GM12878 (cell line): ENCODE data around the gene CLPSL1. TPM values are rescaled to one million over a fixed set of nuclear protein-coding genes. Genes with fewer than 3 reads are reported as not detected.

ENCODE experiments used
- ATAC-seq: fragments of 200-7000 bp; cut with Tn5 transposase; 3 replicates; pipeline ENCODE4 v1.9.1; 2020; ENCODE audit warnings: mild to moderate bottlenecking, moderate library complexity
- BruUV-seq: library from RNA; stranded (reverse); fragments of 400-500 nt; replicated peaks from 2 replicates; lab custom pipeline; 2021; lab: Mats Ljungman, UMichigan
- CTCF ChIA-PET: fragments of 300-600 bp; sonication (Branson Sonifier 250); formaldehyde crosslinking; extraction: SDS; loops from one replicate; lab custom pipeline; 2021; ENCODE audit warnings: inconsistent platforms; lab: Yijun Ruan, JAX
- POLR2A ChIA-PET: fragments of 350-600 bp; formaldehyde crosslinking; extraction: SDS; loops from one replicate; lab custom pipeline; 2021; ENCODE audit warnings: inconsistent platforms; lab: Charles Lee
- RAD21 ChIA-PET: fragments of 300-600 bp; sonication (Branson Sonifier 250); formaldehyde crosslinking; loops from one replicate; lab custom pipeline; 2023; ENCODE audit warnings: antibody characterized with exemption; ENCODE audit not compliant: unreplicated experiment; lab: Charles Lee
- SMC1A ChIA-PET: fragments of 300-600 bp; sonication (Branson Sonifier 250); formaldehyde crosslinking; loops from one replicate; lab custom pipeline; 2023; ENCODE audit not compliant: unreplicated experiment, uncharacterized antibody; lab: Charles Lee
- DNase-seq: peaks from one replicate; pipeline ENCODE4 v3.0.0-alpha.2; 2011; ENCODE audit warnings: low read depth, low spot score
- FAIRE-seq: peaks from 3 replicates; lab custom pipeline; 2011; peaks lifted over from hg19 to GRCh38; lab: Jason Lieb, UNC
- H2AFZ ChIP-seq: 2 replicates; pipeline ENCODE4 v1.6.0; 2011; ENCODE audit warnings: low read depth, low read length, control low read depth; ENCODE audit not compliant: control insufficient read depth
- H3K27ac ChIP-seq: 2 replicates; pipeline ENCODE4 v1.5.1; 2011; ENCODE audit warnings: control low read depth; ENCODE audit not compliant: control insufficient read depth, insufficient read depth
- H3K27me3 ChIP-seq, 2 experiments: replicated peaks in 1 of 2; 2 replicates each; pipeline versions ENCODE4 v1.6.0 to v1.6.1; 2011; ENCODE audit warnings: low read length in 1 of 2; ENCODE audit not compliant: control insufficient read depth in 2 of 2, insufficient read depth in 2 of 2
- H3K36me3 ChIP-seq, 2 experiments: 2 replicates each; pipeline ENCODE4 v1.5.1; 2011; ENCODE audit warnings: low read length in 1 of 2; ENCODE audit not compliant: control insufficient read depth in 2 of 2, insufficient read depth in 2 of 2
- H3K4me1 ChIP-seq: 2 replicates; pipeline ENCODE4 v1.6.1; 2011; ENCODE audit warnings: mild to moderate bottlenecking, low read length, moderate library complexity, mixed read lengths; ENCODE audit not compliant: control insufficient read depth, insufficient read depth
- H3K4me2 ChIP-seq: 2 replicates; pipeline ENCODE4 v1.6.0; 2011; ENCODE audit warnings: control low read depth; ENCODE audit not compliant: control insufficient read depth, insufficient read depth
- H3K4me3 ChIP-seq: fragments of 200-600 bp; sonication (generic); 2 replicates; pipeline ENCODE4 v1.5.1; 2016
- H3K79me2 ChIP-seq: 2 replicates; pipeline ENCODE4 v1.6.0; 2011; ENCODE audit warnings: low read length; ENCODE audit not compliant: control insufficient read depth, insufficient read depth
- H3K9ac ChIP-seq: 2 replicates; pipeline ENCODE4 v1.8.0; 2011; ENCODE audit warnings: low read length, control low read depth, mixed read lengths; ENCODE audit not compliant: control insufficient read depth, insufficient read depth
- H3K9me3 ChIP-seq: replicated peaks from 3 replicates; pipeline ENCODE4 v1.5.1; 2011; ENCODE audit warnings: mild to moderate bottlenecking, low read length; ENCODE audit not compliant: control insufficient read depth, insufficient read depth
- H4K20me1 ChIP-seq: 2 replicates; pipeline ENCODE4 v1.6.0; 2011; ENCODE audit not compliant: control insufficient read depth, insufficient read depth
- BHLHE40 ChIP-seq, 2 experiments: fragments of 450-650 bp in 1 of 2; IDR thresholded peaks; 2 replicates each; pipeline ENCODE4 v1.6.1; 2011 to 2017; ENCODE audit warnings: low read depth in 2 of 2, borderline replicate concordance in 1 of 2, improper control_type of control experiment in 1 of 2, low read length in 1 of 2, mild to moderate bottlenecking in 1 of 2
- CEBPZ ChIP-seq: fragments of 150-350 bp; IDR thresholded peaks from 2 replicates; pipeline ENCODE4 v1.6.1; 2016; ENCODE audit warnings: low read depth, low read length
- CHD4 ChIP-seq: fragments of 200-600 bp; sonication (generic); IDR thresholded peaks from 2 replicates; pipeline ENCODE4 v1.6.1; 2016; ENCODE audit warnings: mild to moderate bottlenecking
- HCFC1 ChIP-seq: fragments of 150-350 bp; IDR thresholded peaks from 2 replicates; pipeline ENCODE4 v1.6.1; 2014; ENCODE audit warnings: low read length
- JUNB ChIP-seq: IDR thresholded peaks from 2 replicates; pipeline ENCODE4 v1.6.1; 2016; ENCODE audit warnings: antibody characterized with exemption, mild to moderate bottlenecking
- MEF2A ChIP-seq: IDR thresholded peaks from 2 replicates; pipeline ENCODE4 v1.6.1; 2011; ENCODE audit warnings: low read depth, mild to moderate bottlenecking, low read length, moderate library complexity; ENCODE audit not compliant: insufficient read depth
- NRF1 ChIP-seq: conservative IDR thresholded peaks from 2 replicates; pipeline ENCODE4 v1.6.1; 2011; ENCODE audit warnings: mild to moderate bottlenecking, low read depth, low read length, improper control_type of control experiment
- RAD21 ChIP-seq: IDR thresholded peaks from 2 replicates; pipeline ENCODE4 v1.6.1; 2011; ENCODE audit warnings: mild to moderate bottlenecking, low read depth, low read length, moderate library complexity; ENCODE audit not compliant: insufficient read depth
- ZZZ3 ChIP-seq: IDR thresholded peaks from 2 replicates; pipeline ENCODE4 v1.6.1; 2011; ENCODE audit warnings: low read depth; ENCODE audit not compliant: control insufficient read depth, insufficient read length
- WGBS: methylation state at CpG from one replicate; pipeline ENCODE4 v1.1.6; 2016; ENCODE audit warnings: low lambda C conversion rate; ENCODE audit not compliant: insufficient replicate concordance, insufficient coverage; ENCODE audit errors: missing lambda C conversion rate; 5-methylcytosine and 5-hydroxymethylcytosine counted together
- in situ Hi-C: fragments of 300-500 bp; cut with MboI; formaldehyde crosslinking; loops from 9 replicates; pipeline ENCODE4 v1.14.3; 2018; ENCODE audit warnings: mixed read lengths
- intact Hi-C: fragments of 100-400 bp; cut with micrococcal nuclease; formaldehyde crosslinking; loops from one replicate; pipeline ENCODE4 v1.14.2; 2022; ENCODE audit not compliant: unreplicated experiment
- polyA plus RNA-seq, 11 experiments: library from polyadenylated mRNA; depleted of rRNA in 4 of 11; unstranded in 6 of 11; stranded (reverse) in 5 of 11; fragments of >200 nt; fragmentation: Nextera tagmentation in 4 of 11; fragmentation: Illumina TruSeq in 1 of 11; extraction: Ambion mirVana in 4 of 11; extraction: Trizol in 1 of 11; gene quantifications; 1 replicate in 1 of 11; 2 replicates in 10 of 11; pipeline versions ENCODE4 v1.2.1 to v1.2.3, GENCODE V29; 2011 to 2016; ENCODE audit warnings: inconsistent platforms in 2 of 11, missing spikeins in 2 of 11, low read depth in 1 of 11
- total RNA-seq, 4 experiments: library from RNA; depleted of rRNA in 3 of 4; stranded (reverse); fragments of >200 nt in 3 of 4; fragmentation: Illumina TruSeq in 1 of 4; extraction: Trizol in 1 of 4; gene quantifications; 2 replicates each; pipeline versions ENCODE4 v1.2.1 to v1.2.3, GENCODE V29; 2013 to 2021
- TF ChIP-seq, protein P1 (sequence below): fragments of 450-650 bp; IDR thresholded peaks from 2 replicates; pipeline ENCODE4 v1.6.1; 2017; ENCODE audit warnings: low read depth, mild to moderate bottlenecking, moderate library complexity

The CLPSL1 gene
- total and polyA plus RNA-seq, 10 of the 15 experiments (the other 5 are each of a cell fraction or from before 2014, with no cell fraction given): not detected

DNA sequence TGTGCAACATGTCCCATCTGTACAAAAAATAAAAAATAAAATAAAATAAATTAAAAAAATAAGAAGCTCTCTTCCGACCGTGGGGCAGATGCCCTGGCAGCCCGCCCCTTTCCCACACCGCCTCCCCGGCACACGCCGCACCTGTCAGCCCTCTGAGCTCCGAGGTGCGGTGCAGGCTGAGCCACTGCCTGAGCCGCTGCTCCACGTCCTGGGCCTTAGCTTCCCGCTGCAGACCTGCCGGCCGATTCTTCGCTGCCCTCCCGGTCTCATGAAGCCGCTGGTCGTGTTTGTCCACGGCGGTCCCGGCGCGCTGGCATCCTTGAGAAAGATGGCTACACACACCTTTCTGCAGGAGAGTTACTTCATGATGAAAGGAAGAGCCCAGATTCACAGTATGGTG, 15.1 kb upstream of the CLPSL1 start (continued):
- TF ChIP-seq BHLHE40 (IDR thresholded peaks at IDR 0.05; ENCODE audit: borderline replicate concordance in 1 of 2, low read depth in 2 of 2, low read length in 1 of 2) (no peak), NRF1 (no peak)
- TF ChIP-seq, protein P1, sequence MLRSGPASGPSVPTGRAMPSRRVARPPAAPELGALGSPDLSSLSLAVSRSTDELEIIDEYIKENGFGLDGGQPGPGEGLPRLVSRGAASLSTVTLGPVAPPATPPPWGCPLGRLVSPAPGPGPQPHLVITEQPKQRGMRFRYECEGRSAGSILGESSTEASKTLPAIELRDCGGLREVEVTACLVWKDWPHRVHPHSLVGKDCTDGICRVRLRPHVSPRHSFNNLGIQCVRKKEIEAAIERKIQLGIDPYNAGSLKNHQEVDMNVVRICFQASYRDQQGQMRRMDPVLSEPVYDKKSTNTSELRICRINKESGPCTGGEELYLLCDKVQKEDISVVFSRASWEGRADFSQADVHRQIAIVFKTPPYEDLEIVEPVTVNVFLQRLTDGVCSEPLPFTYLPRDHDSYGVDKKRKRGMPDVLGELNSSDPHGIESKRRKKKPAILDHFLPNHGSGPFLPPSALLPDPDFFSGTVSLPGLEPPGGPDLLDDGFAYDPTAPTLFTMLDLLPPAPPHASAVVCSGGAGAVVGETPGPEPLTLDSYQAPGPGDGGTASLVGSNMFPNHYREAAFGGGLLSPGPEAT: no peak

GRCh38 chr6:35769211-35769610, 11.6 kb upstream of the CLPSL1 start:
- FAIRE-seq (no peak), ATAC-seq (no peak), DNase-seq (no peak)
- ChIA-PET SMC1A (no interaction called here), POLR2A (no interaction called here), RAD21 (interaction anchor here (0.5 kb wide), 1 partner anchor 306 kb away, joined by 3 read pairs; no protein-coding TSS in a partner anchor), CTCF (interaction anchor here (1.5 to 3.0 kb wide), 2 partner anchors 11 to 32 kb away, joined by 4 to 16 read pairs; partner anchors contain the start of gene ARMC12)
- Histone ChIP-seq H3K36me3 (no peaks in the 10 kb centered on the region), H3K4me1 (peaks cover 11% of the 10 kb centered on the region), H3K4me3 (no peak overlapping the region), H3K27me3 (no peaks in the 10 kb centered on the region; a peak in 1 of 4 replicates), H2AFZ (no peak overlapping the region), H4K20me1 (no peaks in the 10 kb centered on the region), H3K79me2 (no peaks in the 10 kb centered on the region), H3K4me2 (no peak overlapping the region), H3K9me3 (no peaks in the 10 kb centered on the region), H3K27ac (no peak overlapping the region), H3K9ac (no peak overlapping the region)
- intact Hi-C loops: no loop called here
- WGBS: 29% methylated on average over 4 of the region's 4 CpGs
- TF ChIP-seq MEF2A (no peak), JUNB (no peak), CEBPZ (no peak), HCFC1 (no peak), CHD4 (no peak), ZZZ3 (no peak), RAD21 (no peak)
- no TSS peak for BruUV-seq
- in situ Hi-C loops: no loop called here
